Lower leg skin (tissue), 3 donors: ENCODE measurements around the gene PRPSAP2.

Source experiments
- CTCF ChIP-seq, 3 donors: fragments of 450-650 bp; IDR thresholded peaks; one replicate each; pipeline ENCODE4 v1.5.1; 2016; ENCODE audit warnings: antibody characterized with exemption in 3 of 3, mild to moderate bottlenecking in 3 of 3, moderate library complexity in 2 of 3
- POLR2A ChIP-seq, 2 donors: fragments of 450-650 bp; IDR thresholded peaks; one replicate each; pipeline ENCODE4 v1.6.1; 2016 to 2017; ENCODE audit warnings: antibody characterized with exemption in 2 of 2, mild to moderate bottlenecking in 1 of 2, moderate library complexity in 1 of 2

- TF ChIP-seq CTCF (IDR thresholded peaks at IDR 0.05) = no peak
- TF ChIP-seq POLR2A (IDR thresholded peaks at IDR 0.05) = no peak
These were observed 63.0 kb downstream of the PRPSAP2 start for GRCh38 chr17:18920911-18921441.
